IPS-NIHi7 (cell line): ENCODE data around the gene MROH7.

ENCODE experiments used
- DNase-seq: peaks from one replicate; pipeline ENCODE4 v3.0.0; 2012; ENCODE audit warnings: mixed read lengths; ENCODE audit errors: extremely low spot score

Gene MROH7

DNA sequence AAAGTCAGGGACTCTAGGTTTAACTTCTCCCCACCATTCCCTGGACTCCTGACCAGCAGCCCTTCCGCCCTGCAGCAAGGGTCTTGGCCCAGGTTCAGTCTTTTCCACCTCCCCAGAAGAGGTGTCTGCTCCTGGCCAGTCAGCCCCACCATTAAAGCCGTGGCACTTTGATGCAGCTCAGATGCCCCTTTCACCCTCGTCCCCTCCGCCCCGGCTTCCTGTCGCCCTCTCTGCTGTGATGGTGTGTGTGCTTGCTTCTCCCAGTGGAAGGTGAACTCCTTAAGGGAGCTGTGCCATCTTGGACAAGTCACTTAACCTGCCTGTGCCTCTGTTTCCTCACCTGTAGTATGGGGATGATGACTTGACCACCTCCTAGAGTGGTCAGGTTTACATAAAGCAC, 56.3 kb downstream of the MROH7 start:
- DNase-seq = no peak

DNA sequence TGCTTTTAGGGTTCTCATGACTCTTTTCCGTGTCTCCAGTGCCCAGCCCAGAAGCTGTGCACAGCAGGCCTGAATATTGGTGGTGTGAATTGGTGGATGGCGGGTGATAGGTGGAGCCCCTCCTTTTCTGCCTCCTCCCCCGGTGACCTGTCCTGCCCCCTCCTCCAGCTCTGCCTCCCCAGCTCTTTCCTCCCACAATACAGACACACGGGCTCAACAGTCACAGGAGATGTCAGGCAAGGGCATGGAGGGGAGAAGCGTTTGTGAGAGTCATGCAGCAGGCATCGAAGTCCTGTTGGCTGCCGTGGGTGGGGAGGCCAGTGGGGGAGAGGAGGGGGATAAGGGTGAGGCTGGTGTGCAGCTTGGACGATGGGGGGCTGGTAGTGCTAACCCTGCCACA, 56.8 kb downstream of the MROH7 start:
- DNase-seq = no peak

DNA sequence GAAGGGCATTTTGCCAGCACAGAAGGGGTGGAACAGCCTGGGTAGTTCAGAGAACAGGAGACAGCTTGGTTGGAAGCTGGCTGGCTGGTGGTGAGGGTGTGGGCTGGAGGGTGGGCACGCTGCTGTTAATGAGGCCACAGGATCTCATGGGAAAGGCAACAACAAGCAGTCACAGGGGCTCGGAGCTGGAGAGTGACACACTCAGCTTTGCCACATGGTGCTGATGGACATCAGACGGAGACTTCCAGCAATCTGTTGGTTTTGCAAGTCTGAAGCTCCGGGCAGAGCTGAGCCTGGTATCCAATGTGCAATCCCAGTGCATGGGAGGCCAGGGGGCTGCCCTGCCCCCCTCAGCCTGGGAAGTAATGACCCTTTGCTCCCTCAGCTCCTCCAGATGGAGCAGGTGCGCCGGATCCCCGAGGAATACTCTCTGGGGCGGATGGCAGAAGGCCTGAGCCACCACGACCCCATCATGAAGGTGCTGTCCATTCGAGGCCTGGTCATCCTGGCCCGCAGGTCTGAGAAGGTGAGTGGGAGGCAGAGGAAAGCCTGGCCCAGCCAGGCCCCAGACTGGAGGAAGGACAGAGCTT, 58.4 kb downstream of the MROH7 start:
- DNase-seq = no peak

DNA sequence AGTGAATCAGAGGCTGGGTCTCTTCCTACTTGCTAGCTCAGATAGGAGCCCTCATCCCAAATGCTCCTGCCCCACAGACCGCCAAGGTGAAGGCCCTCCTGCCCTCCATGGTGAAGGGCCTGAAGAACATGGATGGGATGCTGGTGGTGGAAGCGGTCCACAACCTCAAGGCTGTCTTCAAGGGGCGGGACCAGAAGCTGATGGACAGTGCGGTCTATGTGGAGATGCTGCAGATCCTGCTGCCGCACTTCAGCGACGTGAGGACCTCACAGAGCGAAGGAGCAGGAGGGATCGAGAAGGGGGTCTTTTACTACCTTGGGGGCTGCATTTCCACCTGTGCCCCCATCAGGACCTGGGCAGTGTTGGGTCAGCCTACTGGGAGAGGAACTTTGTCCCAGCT, 59.5 kb downstream of the MROH7 start:
- no peak for DNase-seq

DNA sequence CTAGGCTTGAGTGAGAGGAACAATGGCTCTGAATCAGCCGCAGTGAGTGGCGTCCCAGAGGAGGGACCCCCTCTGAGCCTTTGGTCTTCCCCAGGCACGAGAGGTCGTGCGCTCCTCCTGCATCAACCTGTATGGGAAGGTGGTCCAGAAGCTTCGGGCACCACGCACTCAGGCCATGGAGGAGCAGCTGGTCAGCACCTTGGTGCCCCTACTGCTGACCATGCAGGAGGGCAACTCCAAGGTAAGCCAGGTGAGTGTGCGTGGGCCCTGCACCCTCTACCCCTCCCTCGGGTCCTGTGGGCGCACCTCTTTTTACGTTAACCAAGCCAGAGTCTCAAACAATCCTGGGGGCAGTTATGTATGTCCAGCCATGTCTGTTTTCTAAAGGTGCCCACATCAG, 60.4 kb downstream of the MROH7 start:
- no peak for DNase-seq

DNA sequence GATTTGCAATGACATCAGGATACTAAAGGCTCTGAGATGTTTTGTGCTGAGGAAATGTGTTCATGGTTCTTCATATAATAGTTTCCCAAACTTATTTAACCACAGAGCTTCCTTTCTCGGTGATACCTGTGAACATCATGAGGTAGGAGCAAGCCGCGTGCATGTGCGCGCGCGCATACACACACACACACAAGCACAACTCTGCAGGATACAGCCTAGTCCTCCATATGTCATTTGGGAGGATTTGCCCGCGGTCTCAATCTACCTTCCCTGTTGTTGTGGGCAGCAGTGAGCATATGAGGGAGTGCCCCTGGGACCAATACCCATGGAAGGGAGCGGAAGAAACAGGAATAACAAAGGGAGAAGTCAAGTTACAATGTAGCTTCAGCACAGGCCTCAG, 61.9 kb downstream of the MROH7 start:
- DNase-seq = no peak

DNA sequence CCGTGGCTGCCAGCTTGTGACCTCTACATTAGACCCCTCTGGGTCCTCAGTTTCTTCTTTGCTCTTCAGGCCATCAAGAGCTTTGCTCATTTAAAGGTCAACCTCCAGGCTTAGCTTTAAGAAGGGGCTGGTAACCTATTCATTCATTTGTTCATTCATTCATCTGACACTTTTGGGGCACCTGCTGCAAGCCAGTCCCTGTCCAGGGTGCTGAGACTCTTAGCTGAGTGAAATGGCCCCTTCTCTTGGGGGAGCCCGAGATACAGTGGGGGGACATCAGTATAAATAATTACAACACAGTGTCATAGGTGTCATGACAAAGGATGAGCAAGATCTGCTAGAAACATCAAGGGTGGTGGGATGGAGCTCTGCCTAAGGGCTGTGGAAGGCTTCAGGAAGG, 63.6 kb downstream of the MROH7 start:
- DNase-seq = no peak

DNA sequence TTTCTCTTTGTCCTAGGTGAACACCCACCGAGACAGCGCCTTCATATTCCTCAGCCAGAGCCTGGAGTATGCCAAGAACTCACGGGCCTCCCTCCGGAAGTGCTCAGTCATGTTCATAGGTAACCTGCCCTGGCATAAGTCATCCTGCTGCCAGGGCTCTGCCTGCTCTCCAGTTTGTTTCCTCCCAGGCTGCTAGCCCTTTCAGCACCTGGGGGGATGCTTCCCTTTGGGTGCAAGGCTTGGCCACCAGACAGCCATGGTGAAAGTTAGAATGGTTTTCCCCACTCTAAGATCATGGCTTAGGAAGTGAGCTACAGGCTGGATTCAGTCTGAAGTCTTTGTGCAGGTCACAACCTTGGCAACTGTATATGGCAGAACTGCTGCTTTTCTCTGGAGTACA, 64.8 kb downstream of the MROH7 start:
- no peak for DNase-seq

DNA sequence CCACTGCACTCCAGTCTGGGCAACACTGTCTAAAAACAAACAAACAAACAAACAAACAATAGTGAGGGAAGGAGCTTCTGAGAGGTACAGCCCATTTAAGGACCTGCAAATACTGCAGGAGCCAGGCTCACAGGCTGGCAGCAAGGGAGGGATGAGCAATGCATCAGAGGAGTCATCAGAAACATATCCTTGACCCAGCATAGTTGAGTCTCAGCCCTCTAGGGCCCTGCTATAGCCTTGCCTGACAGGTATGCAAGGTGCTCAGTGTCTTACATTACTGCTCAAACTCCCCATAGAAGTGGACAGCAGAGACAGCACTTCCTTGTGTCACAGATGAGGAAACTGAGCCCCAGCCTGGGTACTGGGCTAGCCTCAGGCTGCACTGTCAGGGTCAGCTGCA, 66.8 kb downstream of the MROH7 start:
- DNase-seq = no peak

DNA sequence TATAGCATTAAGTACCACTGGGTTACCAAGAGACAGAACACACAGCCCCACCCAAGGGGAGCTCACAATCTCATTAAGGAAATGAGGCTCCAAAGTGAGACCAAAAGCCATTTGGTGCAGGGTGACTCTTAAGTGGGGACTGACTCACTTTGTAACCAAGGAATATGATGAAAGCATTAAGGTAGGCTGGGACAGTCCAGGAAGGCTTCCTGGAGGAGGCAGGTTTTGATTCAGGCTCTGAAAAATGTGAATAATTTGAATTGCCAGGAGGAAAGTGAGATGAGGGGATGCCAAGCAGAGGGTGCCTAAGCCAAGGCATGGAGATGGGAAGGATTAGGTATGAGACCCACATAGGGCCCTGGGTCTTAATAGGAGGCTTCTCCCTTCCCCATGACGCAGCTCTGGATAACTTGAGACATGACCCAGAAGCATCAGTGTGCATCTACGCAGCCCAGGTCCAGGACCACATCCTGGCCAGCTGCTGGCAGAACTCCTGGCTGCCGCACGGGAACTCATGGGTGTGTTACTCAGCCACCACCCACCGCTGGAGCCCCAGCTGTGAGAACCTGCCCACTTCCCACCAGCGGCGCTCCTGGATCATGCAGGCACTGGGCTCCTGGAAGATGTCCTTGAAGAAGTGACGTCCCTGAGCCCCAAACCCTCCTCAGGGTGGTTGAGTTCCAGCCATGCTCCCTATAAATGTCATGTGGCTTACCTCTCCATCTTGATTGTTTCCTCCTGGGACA, 68.1 kb downstream of the MROH7 start:
- DNase-seq = no peak

DNA sequence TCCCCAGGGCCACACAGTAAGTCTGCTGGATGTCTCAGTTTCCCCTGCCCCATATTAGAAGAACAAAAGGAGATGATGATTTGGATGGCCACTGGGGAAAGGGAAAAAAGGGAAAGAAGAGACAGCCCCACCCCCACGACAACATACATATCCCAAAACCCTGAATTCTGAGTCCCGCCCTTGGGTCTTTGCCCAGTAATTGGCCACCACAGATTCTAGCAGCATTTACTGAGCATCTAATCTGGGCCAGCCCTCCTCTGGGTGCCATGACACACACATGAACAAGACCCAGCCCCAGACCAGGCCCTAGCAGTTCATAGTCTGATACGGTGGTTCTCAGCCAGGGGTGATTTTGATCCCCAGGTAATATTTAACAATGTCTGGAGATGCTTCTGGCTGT, 68.8 kb downstream of the MROH7 start:
- no peak for DNase-seq

DNA sequence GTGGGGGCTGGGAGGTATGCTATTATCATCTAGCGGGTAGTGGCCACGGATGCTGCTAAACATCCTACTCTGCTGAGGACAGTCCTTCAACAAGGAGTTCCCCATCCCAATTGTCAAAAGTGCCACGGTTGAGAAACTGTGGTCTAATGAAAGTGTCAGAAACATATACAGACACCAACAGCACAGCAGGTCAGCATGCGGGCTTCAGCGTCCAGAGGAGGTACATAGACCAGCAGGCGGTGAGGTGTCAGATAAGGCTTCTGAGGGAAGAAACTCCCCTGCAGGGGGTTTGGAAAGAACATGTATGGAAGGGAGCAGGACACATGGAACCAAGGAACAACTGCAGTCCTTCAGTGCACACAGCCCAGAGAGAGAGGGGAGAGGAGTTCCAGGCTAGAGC, 69.3 kb downstream of the MROH7 start:
- no peak for DNase-seq

DNA sequence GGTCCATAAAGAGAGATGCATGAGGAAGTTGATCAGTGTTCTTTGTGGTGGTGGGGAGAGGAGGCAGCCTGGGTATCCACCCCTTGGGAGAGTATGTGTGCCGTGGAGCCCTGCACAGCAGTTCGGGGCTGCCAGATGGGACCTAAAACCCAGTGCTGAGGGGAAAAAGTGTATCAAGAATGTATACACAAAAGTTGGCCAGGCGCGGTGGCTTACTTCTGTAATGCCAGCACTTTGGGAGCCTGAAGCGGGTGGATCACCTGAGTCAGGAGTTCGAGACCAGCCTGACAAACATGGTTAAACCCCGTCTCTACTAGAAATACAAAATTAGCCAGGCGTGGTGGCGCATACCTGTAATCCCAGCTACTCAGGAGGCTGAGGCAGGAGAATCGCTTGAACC, 70.0 kb downstream of the MROH7 start:
- DNase-seq = no peak

DNA sequence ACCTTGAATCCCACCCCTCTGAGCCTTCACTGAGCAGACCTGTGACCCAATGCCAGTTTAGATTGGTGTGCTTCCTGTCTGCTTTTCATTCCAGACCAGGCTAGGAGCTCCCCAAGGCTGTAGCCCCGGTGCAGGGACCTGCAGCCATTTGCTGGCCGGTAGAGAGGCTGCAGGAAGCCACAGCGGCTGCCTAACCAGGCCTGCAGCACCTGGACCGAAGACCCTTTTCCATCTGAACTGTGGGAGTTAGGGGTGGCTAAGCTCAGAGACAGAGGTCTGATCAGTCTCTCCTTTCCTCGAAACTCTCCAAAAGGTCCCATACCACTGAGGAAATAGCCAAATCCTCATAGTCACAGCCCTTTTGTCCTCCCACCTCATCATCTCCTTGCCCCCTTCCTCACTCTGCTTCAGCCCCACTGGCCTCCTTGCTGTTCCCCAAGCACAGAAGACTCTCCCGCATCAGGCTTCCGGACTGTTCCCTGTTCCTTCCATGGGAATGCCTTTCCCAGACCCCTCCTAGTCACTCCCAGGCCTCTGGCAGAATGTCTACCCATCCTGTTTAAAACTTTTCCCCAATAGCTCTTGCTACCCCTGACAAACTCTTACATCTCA, 73.4 kb downstream of the MROH7 start:
- no peak for DNase-seq

DNA sequence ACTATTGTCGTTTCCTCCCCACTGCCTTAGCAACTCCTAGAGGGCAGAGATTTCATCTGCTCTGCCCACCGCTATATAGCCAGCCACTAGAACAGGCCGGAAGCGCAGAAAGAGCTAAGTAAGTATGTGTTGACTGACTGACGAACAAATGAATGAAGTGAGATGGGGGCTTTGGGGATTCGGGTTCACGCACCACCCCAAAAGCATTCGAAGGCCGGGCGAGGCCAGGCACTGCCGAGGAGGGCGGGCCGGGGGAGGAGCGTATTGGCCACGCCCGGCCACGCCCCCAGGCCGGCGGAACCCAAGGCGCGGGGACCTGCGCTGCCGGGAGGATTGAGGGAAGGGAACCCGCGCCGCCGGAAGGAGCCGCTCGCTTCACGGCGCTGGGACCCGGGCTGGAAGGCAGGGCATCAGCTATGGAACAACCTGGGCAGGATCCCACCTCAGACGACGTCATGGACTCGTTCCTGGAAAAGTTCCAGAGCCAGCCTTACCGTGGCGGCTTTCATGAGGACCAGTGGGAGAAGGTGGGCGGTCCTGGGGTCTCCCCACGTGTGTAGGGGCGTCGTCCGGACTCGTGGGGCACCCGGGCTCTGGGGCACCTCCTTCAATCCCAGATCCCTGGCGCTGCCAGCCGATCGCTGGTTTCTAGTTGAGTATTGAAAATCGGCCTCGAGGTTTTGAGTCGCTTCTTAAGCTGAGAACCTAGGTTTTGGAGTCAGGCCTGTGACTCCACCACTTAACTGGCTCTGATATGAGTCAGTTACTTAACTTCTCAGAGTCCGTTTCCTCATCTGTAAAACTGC, 74.1 kb downstream of the MROH7 start, which contains the start of gene TTC4:
Gene TTC4 (plus strand): TSS at position 369 of the 806 bp plus-strand sequence. CDS start 48 bp downstream, at position 417.
- DNase-seq = peak; percentile 99

DNA sequence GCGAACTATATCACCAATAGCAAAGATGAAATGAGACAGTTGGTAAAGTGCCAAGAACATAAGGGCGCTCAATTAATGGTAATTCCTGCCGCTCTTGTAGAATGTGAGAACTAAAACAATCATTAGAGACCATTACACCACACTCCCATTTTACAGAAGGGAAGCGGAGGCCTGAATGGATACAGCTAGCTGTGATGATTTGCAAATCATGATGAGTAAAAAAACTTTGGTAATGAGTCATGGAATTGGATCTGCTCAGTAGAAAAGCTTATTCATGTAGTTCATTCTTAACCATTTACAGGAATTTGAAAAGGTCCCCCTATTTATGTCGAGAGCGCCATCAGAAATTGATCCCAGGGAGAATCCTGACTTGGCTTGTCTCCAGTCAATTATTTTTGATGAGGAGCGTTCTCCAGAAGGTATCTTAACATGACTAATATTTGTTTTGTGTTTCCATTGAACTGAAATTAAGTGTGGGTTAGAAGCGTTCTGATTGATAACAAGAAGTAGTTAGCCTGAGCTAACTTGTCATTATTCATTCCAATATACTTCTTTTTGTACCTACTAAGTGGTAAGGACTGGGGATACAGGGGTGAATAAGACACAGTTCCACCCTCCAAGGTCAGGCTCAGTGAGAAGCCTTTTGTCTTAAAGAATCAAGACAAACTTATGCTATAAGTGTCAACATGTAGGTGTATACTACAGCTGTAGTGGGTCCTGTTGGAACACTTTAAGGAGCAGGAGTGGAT, 74.9 kb downstream of the MROH7 start:
- DNase-seq = no peak

DNA sequence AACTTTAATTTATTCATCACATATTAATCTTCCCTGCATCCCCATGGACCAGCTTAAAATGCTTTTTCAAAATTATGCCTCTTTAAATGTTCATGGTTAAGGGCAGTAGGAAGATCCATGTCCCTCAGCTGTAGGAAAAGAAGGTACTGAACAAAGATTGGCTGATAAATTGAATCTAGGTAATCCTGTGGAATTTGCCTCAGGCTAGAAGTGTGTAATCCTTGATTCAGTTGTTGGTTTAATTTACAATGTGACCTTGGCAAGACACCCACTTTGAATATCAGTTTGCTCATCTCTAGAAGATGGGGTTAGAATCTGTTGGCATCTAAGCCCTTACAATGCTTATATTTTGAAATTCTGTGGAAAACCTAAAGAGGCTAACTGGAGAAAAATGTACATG, 80.1 kb downstream of the MROH7 start:
- no peak for DNase-seq

DNA sequence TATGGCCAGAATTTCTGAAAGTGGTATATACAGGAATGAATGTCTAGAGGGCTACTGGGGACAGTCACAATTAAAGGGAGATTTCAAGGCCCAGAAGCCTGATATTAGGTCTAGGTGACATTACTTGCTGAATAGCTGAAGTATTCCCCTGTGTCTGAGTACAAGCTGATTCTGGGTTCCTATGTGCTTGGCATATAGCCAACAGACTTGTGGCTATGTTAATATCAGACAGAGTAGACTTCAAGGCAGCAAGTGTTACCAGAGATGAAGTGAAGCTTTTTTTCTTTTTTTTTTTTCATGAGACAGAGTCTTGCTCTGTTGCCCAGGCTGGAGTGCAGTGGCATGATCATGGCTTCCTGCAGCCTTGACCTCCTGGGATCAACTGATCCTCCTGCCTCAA, 82.4 kb downstream of the MROH7 start:
- DNase-seq = no peak

DNA sequence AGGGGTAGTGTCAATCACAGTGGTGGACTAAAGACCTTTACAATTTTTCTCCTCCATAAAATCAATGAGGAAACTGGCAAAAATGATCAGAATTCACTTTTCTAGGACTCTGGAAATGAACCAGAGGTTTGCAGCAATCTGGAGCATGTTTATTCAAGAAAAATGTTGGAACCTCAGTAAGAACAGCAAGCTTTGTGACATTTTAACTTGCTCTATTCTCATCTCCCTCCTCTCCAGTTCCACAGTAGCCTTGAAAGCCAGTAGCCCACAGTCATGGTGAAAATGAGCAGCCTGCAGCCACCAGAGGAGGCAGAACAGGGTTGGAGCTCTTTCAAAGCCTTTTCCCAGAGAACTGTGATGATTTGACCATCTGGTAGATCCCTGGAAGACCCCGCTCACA, 83.2 kb downstream of the MROH7 start:
- no peak for DNase-seq

DNA sequence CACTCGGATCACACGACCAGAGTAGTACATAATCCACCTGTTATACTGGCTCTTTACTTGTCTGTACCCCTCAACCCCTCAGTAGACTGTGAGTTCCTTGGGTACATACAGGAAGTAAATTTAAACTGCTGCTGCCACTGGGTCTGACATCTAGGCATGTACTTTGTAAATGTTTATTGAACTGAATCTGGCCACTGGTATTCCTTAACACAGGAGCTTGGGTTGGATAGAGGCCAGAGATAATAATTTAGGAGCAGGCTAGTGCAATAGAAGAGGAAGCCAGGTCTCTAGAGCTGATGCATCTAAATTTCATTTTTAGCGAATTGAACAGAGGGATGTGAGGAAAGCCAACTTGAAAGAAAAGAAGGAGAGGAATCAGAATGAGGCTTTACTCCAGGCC, 86.4 kb downstream of the MROH7 start:
- DNase-seq = no peak

DNA sequence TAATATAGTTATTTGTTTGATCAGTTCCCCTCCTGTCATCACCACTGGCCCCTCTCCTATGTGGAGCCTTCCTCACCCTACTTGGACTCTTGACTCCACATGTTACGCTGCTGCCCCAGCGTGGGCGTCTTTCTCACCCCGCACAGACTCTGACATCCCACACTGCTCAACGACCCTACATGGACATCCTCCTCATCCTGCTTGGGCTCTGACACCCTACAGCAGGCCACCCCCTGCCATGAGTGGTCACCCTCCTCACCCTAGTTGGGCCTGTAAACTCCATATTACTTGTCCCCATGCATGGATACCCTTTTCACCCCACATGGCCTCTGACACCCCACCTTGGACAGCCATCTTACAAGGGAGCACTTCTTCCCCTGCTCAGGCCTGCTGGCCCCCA, 95.1 kb downstream of the MROH7 start:
- DNase-seq = no peak

DNA sequence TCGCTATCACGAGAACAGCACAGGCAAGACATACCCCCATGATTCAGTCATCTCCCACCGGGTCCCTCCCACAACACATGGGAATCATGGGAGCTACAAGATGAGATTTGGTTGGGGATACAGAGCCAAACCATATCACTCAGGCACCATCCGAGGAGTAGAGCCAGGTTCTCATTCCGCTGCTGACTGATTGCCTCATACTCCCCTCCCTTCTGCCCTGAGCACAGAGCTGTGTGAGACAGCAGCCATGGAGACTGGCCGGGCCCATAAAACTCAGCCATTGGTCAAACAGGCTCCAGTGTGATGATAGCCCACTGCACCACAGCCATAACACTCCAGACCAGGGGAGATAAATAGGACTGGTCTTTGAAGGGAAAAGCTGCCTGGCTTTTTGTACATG, 96.7 kb downstream of the MROH7 start:
- DNase-seq = no peak
